ENCODE data around the gene CFAP100.

- TF ChIP-seq CTCF (conservative IDR thresholded peaks at IDR 0.05): no peak
- no peak for TF ChIP-seq ZFX (IDR thresholded peaks at IDR 0.05)
Measured at GRCh38 chr3:126350502-126351085, 44.1 kb upstream of the CFAP100 start.

All from C4-2B (cell line).